NCI-H146 (cell line): ENCODE results near the gene SYCN.
"Not testable (repeated sequence)": the region's sequence is repeated elsewhere in the genome, so short reads cannot be mapped to it uniquely, and the experiment has no call there.

Source experiments
- DNase-seq: peaks from one replicate; lab custom pipeline; 2025; lab: John Stamatoyannopoulos, UW

SYCN gene, protein sequence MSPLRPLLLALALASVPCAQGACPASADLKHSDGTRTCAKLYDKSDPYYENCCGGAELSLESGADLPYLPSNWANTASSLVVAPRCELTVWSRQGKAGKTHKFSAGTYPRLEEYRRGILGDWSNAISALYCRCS

DNA sequence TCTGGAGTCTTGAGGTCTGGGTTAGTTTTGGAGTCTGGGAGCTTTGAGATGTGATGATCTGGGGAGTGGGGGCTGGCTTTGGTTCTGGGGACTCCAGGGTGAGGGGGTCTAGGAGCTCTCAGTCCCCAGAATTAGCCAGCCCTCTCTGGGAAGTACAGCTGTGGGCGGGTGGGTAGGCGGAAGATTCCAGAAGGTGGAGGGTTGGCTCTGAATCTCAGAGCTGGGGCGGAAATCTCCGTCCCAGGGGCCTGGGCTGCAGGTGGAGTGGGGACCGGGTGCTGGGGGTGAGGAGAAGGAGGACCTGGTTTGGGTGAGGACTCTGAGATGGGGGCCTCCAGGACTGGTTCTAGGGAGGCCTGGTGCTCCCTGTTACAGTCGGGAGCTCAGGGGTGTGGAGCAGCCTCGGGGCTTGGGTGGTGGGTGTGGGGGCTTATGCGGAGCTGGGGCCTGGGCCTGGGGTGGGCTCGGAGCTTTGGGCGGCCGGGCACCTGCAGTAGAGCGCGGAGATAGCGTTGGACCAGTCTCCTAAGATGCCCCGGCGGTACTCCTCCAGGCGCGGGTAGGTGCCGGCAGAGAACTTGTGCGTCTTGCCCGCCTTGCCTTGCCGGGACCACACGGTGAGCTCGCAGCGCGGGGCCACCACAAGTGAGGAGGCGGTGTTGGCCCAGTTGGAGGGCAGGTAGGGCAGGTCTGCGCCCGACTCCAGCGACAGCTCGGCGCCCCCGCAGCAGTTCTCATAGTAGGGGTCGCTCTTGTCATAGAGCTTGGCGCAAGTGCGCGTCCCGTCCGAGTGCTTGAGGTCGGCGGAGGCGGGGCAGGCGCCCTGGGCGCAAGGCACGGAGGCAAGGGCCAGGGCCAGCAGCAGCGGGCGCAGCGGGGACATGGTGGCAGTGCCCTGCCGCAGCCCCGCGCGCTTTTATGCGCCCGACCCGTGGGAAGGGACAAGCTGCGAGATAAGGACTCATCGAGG lies at the start of gene SYCN:
SYCN (minus strand) TSS at position 892 of the 970 bp plus-strand sequence; CDS start at position 883, 9 bp downstream.
- DNase-seq = no peak

DNA sequence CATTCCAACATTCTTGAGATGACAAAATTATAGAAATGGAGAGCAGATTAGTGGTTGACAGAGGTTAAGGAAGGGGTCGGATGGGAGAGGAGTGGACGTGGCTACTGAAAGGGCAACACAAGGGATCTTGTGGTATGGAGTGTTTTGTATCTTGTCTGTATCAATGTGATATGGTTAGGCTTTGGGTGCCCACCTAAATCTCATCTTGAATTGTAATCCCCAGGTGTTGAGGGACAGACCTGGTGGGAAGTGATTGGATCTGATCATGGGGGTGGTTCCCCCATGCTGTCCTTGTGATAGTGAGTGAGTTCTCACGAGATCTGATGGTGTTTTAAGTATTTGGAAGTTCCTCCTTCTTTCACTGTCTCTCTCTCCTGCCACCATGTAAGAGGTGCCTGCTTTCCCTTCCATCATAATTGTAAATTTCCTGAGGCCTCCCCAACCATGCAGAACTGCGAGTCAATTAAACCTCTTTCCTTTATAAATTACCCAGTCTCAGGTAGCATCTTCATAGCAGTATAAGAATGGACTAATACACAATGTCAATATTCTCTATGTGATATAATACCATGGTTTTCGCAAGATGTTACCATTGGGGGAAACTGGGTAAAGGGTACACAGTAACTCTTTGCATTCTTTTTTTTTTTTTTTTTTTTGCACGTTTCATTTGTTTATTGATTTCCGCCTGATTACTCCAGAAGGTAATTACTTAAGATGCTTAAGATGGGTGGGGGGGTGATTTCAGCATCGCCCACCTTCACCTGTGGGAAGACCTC lies 49.5 kb upstream of the SYCN start:
- no peak for DNase-seq

DNA sequence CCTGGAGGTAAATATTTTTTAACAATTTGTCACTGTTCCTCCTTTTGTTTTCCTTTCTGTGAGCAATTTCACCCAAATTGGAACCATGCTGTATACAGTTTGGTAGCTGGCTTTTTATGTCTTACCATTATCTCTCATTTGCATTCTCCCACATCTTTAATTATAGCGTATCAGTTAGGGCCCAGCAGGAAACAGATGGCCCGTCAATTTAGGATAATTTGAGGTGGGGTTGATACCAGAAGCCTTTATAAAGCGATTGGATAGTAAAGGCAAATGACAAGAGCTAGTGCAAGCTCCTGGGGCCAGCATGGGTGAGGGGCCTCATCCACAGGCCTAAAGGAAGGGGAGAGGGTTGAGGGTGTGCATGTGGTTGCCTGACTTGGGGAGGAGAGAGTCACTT lies 48.4 kb upstream of the SYCN start:
- no peak for DNase-seq

DNA sequence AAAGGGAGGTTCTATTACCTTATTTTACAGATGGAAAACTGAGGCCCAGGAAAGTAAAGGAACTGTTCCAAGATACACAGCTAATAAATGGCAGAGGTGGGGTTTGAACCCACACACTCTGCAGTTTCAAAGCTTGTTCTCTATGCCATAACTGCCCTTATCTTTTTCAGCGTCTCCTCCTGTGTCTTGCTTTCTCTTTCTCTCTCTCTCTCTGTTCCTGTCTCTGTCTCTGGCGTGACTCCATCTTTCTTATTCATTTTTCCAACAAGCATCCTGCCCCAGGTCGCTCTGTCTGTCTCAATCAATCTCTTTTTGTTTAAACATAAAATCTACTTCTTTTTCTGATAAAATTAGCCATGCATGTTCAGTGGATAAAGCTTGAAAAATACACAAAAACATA lies 47.8 kb upstream of the SYCN start:
- no peak for DNase-seq

DNA sequence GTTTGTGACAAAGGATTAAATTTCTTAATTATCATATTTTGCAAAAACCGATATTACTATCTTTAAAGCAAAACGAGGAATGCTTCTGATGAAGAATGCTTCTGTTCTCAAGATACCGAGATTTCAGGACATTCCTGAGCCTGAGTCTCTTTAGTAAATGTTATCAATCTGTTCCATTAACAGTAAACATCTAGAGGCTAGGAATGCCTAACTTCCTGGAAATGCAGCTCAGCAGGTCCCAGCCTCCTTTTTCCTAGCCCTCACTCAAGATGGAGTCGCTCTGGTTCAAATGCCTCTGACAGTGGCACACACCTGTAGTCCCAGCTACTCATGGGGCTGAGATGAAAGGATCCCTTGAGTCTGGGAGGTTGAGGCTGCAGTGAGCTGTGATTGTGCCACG lies 47.0 kb upstream of the SYCN start:
- DNase-seq = no peak

DNA sequence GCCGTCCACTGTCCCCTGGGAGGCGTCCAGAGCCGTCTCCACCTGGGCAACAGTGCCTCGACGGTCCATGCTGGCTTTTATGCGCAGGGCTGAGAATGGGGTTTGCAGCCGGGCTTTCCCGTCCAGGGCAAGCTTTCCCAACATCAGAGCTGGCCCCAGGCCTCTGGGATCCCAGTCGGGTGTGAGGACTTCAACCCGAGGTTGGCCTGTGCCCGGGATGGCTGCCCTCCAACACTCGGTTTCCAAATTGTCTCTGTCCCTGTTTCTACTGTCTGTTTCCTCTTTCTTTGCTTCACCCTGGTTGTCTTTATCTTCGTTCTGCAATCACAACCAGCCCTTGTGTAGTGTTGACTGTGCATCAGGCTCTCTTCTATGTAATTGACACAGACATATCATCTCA lies 44.7 kb upstream of the SYCN start, which contains the start of gene IFNL4:
IFNL4 (minus strand) TSS at position 51 of the 400 bp plus-strand sequence.
- DNase-seq = no peak

DNA sequence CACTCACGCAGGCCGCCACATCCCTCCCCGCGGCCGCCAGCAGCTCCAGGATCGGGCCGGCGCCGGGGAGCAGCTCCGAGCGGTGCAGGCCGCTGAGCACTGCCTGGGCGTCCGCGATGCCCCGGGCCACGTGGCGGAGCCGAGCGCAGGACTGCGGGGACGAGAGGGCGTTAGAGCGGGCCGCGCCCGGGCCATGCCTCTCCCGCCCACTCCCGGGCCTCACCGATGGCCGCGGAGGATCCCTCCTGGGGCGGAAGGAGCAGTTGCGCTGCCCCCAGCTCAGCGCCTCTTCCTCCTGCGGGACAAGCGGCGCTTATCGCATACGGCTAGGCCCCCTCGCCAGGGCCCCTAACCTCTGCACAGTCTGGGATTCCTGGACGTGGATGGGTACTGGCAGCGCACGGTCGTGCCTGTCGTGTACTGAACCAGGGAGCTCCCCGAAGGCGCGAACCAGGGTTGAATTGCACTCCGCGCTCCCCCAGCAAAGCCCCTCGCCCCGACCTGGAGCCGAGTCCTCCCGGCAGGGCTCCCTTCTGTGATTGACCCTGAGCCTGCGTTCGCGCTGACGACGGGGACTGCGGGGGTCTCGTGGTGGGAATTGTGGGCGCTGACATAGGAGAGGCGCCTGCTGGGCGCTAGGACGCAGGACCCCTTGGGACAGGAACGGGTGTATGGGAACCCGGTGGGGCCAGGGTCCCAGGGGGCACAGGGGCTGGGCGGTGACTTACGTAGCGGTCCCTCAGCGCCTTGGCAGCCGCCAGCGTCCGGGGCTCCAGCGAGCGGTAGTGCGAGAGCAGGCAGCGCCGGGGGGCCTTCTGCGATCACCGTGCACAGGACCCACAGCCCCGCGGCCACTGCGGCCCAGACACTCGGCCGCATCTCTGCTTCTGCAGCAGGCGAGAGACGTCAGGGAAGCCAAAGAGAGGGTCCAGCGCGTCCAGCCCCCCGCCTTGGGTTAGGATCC lies 43.9 kb upstream of the SYCN start:
- DNase-seq = peak; percentile 21

DNA sequence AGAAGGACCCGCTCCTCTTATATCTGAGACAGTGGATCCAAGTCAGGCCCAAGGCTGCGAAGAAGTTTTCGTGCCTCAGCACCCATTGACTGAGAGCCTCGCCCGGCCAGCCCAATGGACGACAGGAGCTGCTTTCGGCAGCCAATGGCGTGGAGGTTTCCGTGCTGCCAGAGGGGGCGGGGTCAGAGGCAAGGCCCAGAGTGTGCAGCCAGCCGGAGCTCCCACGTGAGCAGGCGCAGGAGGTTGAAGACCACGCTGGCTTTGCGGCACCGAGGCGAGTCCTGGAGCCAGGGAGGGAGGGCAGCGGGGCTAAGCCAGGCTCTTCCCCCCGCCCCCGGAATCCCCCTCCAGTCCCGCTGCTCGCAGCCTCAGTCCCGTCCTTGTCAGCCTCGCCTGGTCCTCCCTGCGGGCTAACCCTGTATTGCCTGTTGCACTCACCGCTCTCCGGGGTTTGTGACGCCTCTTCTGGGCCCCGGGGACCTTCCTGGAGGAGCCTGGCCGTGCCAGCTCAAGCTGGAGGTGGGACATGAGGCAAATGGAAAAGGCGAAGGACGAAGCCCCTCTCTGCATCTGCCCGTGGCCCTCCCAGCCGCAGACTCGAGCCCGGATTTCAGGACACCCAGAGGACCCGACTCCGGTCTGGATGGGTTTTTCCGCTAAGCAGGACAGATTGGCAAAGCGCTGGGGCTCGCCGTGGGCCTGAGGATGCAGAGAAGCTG lies 43.0 kb upstream of the SYCN start:
- DNase-seq = peak; percentile 54

DNA sequence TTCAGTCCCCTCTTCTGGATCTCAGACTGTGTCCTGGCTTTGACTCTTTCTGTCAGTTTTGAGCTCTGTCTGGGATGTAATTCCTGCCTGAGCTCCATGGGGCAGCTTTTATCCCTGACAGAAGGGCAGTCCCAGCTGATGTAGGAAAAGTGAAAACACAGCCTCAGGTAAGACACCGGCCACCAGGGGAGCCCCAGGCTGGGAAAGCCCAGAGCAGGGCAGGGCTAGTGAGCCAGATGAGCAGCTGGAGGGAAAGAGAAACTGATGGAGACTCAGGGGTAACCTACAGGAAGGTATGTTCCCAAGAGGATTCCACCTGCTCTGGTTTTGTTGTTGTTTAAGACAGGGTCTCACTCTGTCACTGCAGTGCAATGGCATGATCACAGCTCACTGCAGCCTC lies 41.1 kb upstream of the SYCN start:
- not testable (repeated sequence) for DNase-seq

DNA sequence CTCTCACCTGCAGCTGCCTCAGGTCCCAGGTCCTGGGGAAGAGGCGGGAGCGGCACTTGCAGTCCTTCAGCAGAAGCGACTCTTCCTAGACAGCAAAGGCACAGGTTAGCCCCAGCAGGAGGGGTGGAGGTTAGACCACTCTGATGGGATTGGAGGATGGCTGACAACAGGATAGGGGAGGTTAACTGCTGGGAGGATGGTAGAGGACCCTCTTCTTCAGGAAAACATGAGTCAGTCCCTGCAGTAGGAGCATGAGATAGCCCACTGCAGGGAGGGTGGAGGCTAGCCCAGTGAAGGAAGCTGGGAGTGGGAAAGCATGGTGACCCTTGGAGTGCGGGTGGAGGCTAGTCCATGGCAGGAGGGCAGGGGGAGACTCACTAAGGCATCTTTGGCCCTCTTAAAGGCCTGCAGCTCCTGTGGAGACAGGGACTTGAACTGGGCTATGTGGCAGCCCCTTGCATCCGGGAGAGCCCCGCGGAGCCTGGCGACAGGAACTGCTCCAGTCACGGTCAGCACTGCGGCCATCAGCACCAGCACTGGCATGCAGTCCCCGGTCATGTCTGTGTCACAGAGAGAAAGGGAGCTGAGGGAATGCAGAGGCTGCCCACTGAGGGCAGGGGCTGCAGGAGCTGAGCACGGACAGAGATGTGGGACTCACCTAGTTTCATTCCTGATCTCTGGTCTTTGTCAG lies 40.5 kb upstream of the SYCN start, which contains the start of gene IFNL3:
IFNL3 (minus strand) TSS at position 597 of the 691 bp plus-strand sequence; CDS start at position 558, 39 bp downstream.
- not testable (repeated sequence) for DNase-seq

DNA sequence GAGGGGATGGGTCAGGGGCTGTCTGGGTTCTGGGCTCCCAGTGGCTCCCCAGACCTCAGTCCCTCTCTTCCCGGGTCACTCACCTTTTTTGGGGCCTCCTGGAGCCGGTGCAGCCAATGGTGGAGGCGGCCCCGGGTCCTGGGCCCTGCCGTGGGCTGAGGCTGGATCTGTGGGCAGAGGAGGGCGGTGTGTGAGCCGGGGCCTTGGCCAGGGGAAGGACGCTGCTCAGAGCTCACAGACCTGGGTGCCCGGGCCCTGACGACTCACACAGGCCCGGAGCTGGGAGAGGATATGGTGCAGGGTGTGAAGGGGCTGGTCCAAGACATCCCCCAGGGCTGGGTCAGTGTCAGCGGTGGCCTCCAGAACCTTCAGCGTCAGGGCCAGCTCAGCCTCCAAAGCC lies 39.7 kb upstream of the SYCN start:
- DNase-seq = not testable (repeated sequence)

DNA sequence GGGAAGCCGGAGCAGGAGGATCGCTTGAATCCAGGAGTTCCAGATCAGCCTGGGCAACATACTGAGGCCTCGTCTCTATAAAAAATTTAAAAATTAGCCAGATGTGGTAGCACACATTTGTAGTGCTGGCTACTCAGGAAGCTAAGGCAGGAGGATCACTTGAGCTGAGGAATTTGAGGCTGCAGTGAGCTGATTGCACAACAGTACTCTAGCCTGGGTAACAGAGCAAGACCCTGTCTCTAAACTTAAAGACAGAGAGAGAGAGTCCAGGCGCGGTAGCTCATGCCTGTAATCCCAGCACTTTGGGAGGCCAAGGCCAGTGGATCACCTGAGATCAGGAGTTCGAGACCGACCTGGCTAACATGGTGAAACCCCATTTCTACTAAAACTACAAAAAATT lies 36.4 kb upstream of the SYCN start:
- DNase-seq = no peak

DNA sequence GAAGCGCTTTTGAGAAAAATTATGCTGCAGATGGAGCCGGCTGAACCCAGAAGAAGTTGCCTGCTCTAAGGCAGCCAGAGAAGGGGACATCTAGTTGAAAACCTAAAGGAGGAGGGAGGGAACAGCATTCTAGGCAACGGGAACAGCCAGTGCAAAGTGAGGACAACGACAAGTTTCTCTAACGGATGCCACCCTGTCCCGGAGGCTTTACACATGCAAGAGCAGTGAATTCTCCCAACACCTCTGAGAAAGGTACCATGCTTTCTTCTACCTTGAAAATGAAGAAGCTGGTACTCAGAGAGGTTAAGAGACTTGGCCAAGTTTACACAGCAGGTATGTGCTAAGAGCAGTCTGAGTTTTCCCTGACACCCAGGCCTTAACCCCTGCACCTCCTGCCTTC lies 34.9 kb upstream of the SYCN start:
- no peak for DNase-seq

DNA sequence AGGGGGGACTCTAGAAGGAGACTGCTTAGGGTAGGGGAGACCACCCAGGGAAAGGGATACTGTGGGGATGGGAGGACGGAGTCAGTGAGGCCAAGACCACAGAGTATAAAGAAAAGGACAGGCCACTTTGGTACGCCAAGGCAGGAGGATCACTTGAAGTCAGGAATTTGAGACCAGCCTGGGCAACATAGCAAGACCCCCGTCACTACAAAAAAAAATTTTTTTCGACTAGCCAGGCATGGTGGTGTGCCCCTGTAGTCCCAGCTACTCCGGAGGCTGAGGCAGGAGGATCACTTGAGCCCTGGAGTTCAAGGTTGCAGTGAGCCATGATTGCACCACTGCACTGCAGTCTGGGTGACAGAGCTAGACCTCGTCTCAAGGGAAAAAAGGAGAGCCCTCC lies 34.1 kb upstream of the SYCN start:
- DNase-seq = no peak

DNA sequence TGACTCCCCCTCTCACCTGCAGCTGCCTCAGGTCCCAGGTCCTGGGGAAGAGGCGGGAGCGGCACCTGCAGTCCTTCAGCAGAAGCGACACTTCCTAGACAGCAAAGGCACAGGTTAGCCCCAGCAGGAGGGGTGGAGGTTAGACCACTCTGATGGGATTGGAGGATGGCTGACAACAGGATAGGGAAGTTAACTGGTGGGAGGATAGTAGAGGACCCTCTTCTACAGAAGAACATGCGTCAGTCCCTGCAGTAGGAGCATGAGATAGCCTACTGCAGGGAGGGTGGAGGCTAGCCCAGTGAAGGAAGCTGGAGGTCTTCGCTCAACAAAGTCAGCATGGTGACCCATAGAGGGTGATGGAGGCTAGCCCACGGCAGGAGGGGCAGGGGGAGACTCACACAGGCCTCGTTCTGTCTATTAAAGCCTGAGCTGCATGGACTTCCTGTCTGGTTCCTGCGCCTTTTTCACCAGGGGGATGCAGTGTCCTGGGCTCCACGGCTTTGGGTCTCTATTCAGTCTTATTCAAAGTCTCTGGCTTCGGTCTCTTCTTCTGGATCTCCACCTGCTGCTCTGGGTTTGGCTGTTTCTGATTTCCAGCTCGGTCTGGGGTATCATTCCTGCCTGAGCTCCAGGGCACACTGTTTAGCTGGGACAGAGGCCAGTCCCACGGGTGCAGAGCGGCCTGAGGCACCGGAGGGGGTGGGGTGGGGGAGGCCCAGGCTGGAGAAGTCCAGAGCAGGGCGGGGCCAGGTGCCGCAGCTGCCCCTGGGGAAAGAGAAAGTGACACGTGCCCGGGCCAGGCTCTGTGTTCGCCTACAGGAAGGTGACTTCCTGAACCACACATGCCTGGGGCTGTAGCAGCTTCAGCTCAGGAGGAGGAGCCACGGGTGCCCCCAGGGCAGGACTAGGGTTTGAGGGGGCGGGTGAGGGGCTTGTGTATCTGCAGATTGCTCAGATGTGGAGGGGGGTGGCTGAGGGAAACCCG lies 33.4 kb upstream of the SYCN start:
- peak; percentile 62 for DNase-seq

DNA sequence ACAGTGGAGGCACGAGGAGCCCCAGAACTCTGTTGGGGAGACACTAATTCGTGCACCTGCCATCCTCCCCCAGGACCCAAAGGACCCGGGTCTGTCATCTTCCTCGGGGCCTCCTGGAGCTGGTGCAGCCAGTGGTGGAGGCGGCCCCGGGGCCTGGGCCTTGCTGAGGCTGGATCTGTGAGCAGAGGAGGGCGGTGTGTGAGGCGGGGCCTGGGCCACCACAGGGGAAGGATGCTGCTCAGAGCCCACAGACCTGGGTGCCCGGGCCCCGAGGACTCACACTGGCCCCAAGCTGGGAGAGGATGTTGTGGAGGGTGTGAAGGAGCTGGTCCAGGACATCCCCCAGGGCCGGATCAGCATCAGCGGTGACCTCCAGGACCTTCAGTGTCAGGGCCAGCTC lies 32.5 kb upstream of the SYCN start:
- DNase-seq = no peak

DNA sequence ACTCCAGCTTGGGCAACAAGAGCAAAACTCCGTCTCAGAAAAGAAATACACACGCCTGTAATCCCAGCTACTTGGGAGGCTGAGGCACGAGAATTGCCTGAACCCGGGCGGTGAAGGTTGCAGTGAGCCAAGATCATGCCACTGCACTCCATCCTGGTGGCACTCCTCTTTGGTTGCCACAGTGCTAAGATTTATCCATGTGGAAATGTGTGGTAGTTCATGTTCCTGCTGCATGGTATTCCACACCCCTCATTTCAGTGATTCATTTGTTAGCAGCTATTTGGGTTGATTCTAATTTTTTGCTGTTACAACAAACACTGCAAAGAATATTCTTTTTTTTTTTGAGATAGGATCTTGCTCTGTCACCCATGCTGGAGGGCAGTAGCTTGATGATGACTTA lies 28.6 kb upstream of the SYCN start:
- no peak for DNase-seq

DNA sequence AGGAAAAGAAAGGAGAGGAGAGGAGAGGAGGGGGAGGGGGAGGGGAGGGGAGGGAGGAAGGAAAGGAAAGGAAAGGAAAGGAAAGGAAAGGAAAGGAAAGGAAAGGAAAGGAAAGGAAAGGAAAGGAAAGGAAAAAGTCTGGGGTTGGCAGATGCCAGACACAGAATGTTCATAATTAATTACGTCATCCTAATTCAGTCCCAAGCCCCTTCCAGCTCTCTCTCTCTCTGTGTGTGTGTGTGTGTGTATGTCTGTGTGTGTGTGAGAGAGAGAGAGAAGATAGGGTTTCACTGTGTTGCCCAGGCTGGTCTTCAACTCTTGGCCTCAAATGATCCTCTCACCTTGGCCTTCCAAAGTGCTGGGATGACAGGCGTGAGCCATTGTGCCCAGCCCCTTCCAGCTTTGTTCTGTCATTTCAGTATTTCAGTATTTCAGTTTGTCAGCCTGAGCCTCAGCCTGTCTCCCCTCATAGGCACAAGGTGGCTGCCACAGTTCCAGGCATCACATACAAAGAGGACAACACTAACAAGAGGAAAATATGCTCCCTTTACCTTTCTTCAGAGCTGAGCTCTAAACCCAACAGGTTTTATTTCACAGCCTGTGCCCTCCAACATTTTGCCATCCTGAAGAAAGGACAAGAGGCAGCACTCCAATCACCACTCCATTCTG lies 26.2 kb upstream of the SYCN start:
- no peak for DNase-seq
